ENCODE measurements around the gene SLC8A1. TPM values are rescaled to one million over a fixed set of nuclear protein-coding genes. Genes with fewer than 3 reads are reported as not detected.

SLC8A1 gene
- total RNA-seq, 1 donor, result 39.1 TPM

DNA sequence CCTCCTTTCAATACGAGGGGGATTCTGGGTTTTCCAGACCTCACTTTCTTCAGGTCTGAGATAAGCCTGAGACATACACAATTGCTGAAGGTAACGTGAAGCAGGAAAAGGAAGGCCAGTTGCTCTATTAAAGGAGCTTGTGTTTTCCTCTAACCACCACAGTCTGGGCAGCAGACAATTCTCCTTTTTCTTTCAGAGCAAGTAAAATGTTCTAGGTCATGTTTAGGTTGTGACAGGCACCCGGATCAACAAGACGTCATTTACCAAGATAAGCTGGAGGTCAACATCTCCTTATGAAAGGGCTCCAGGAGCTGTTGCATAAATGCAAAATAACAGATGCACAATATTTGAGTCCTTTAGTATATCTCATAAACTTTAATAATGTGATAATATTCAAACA is 148.1 kb downstream of the SLC8A1 start:
- no peak for DNase-seq (ENCODE audit: low read depth)
- H3K4me3 ChIP-seq (ENCODE audit: low read depth, low read length), result no peak overlapping the region
- TF ChIP-seq, protein P1, sequence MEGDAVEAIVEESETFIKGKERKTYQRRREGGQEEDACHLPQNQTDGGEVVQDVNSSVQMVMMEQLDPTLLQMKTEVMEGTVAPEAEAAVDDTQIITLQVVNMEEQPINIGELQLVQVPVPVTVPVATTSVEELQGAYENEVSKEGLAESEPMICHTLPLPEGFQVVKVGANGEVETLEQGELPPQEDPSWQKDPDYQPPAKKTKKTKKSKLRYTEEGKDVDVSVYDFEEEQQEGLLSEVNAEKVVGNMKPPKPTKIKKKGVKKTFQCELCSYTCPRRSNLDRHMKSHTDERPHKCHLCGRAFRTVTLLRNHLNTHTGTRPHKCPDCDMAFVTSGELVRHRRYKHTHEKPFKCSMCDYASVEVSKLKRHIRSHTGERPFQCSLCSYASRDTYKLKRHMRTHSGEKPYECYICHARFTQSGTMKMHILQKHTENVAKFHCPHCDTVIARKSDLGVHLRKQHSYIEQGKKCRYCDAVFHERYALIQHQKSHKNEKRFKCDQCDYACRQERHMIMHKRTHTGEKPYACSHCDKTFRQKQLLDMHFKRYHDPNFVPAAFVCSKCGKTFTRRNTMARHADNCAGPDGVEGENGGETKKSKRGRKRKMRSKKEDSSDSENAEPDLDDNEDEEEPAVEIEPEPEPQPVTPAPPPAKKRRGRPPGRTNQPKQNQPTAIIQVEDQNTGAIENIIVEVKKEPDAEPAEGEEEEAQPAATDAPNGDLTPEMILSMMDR (IDR thresholded peaks at IDR 0.05; ENCODE audit: insufficient read depth, low read length), result no peak

DNA sequence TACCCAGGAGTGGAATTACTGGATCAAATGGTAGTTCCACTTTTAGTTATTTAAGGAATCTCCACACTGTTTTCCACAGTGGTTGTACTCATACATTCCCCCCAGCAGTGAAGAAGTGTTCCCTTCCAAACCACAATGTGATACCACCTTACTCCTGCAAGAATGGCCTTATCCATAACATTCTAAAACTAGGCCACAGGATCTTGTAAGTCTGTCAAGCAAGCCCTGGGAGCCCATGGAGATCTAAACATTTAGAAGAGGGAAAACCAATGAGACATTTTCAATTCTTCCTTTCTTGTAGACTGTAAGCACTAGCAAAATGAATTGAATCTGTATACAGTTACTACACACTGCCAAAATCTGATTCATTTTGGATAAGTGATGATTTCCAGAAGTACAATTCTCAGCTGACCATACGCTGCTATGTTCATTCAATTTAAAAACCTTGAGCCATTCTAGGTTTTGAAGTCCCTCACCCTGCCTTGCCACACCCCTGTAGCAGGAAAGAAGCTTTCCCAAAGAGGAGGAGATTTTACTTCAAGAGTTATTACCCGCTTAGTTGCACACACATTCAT is 149.1 kb downstream of the SLC8A1 start:
- TF ChIP-seq, protein P1 (IDR thresholded peaks at IDR 0.05; ENCODE audit: insufficient read depth, low read length), result no peak
- H3K4me3 ChIP-seq (ENCODE audit: low read depth, low read length), result no peak overlapping the region
- DNase-seq (ENCODE audit: low read depth), result peak; percentile 69

DNA sequence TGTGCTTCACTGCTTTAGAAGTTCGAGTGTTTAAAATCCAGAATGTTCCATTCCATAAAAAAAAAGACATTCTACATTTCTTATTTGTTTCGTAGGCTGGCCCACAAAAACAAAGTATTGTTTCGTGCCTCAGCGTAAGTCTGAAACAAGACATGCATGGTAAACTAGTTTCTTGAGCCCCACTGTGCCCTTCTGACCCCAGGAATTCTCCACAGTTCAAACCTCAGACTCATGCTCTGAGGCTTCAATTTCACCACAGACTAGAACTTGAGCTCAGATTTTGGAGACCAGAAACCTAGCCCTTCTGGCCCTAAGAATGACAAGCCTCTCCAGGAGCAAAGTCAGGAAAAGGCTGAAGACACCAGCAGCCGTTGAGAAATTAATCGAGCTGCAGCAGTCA is 151.5 kb downstream of the SLC8A1 start:
- H3K4me3 ChIP-seq (ENCODE audit: low read depth, low read length), result no peak overlapping the region
- DNase-seq (ENCODE audit: low read depth), result no peak
- TF ChIP-seq, protein P1 (IDR thresholded peaks at IDR 0.05; ENCODE audit: insufficient read depth, low read length), result no peak

DNA sequence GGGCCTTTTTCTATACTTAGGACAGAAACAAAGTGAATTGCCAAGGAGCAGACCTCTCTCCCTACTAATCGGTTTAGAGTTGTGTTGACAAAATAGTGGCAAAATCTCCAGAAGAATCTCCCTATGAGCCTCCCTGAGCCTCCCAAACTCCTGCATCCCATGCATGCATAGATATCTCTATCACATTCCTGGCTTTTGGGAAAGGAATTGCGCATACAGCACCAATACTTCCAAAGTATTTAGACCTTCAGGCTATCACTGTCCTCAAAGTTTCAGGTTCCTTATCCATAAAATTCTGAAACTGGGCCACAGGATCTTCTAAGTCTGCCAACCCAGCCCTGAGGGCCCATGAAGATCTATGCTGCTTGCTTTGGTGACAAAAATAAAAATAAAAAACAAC is 152.1 kb downstream of the SLC8A1 start:
- DNase-seq (ENCODE audit: low read depth), result no peak
- no peak overlapping the region for H3K4me3 ChIP-seq (ENCODE audit: low read depth, low read length)
- TF ChIP-seq, protein P1 (IDR thresholded peaks at IDR 0.05; ENCODE audit: insufficient read depth, low read length), result no peak

DNA sequence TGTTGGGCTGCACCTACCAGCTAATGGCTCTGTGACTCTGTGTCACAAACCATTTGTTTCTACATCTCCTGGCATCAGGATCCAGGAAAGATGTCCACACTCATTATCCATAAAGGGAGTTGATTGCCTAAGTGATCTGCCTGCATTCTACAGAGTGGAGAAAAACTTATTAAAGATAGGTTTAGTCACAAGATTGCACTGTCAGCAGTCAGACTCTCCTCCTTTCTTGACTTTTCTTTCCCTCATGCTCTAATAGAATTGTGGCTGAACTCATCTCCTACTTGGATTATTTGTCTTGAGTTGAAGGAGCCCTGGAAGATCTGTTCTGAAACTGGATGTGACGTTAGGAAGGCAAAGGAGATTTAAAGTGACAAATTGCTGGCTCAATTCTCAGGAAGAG is 152.7 kb downstream of the SLC8A1 start:
- no peak for DNase-seq (ENCODE audit: low read depth)
- TF ChIP-seq, protein P1 (IDR thresholded peaks at IDR 0.05; ENCODE audit: insufficient read depth, low read length), result no peak
- H3K4me3 ChIP-seq (ENCODE audit: low read depth, low read length), result no peak overlapping the region

DNA sequence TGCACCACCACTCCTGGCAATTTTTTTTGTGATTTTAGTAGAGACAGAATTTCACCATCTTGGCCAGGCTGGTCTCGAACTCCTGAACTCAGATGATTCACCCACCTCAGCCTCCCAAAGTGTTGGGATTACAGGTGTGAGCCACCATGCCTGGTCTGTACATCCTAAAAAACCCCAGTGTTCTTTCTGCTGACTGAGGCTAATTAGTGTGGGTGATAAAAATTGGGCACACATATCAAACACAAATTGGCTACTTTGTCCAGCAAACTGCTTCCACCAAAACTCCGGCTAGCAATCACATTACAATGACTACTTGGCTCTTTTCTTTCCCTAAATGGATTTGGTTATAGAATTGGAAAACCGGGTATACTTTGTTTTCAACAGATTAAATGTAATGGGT is 153.9 kb downstream of the SLC8A1 start:
- TF ChIP-seq, protein P1 (IDR thresholded peaks at IDR 0.05; ENCODE audit: insufficient read depth, low read length), result no peak
- DNase-seq (ENCODE audit: low read depth), result no peak
- no peak overlapping the region for H3K4me3 ChIP-seq (ENCODE audit: low read depth, low read length)

DNA sequence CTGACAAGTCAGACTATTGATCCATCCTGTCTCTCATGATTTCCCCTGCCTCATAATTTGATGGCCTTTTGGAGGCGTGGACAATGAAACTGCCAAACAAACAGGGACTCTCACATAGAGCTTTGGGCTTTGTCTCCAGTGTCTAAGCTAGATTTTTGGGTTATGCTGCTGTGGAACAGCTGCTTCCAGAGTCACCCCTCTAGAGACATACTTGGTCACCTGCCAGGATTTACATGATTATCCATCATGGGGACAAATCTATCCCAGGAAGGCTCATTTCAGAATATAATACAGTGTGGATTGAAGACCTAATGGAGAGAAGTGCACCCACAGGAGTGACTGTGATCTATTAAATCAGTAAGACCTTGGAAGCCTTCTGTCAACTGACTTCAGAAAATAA is 159.6 kb downstream of the SLC8A1 start:
- TF ChIP-seq, protein P1 (IDR thresholded peaks at IDR 0.05; ENCODE audit: insufficient read depth, low read length), result no peak
- DNase-seq (ENCODE audit: low read depth), result no peak
- H3K4me3 ChIP-seq (ENCODE audit: low read depth, low read length), result no peak overlapping the region
